Heart left ventricle (tissue), 13 donors: Measurements from ENCODE around the gene KCNQ1.

Experiments used
- CTCF ChIP-seq, 12 donors: fragments of 200-600 bp; sonication (generic) in 4 of 12; IDR thresholded peaks; one replicate each; pipeline versions ENCODE4 v1.5.0 to v1.8.0; 2018 to 2022; ENCODE audit warnings: antibody characterized with exemption in 12 of 12, mild to moderate bottlenecking in 5 of 12
- POLR2A ChIP-seq, 2 donors: fragments of 450-650 bp; IDR thresholded peaks; one replicate each; pipeline ENCODE4 v1.6.1; 2017; ENCODE audit warnings: antibody characterized with exemption in 2 of 2, mild to moderate bottlenecking in 2 of 2, moderate library complexity in 2 of 2
- donor health status: ischemic (EF 13 %, LVEDD 7.1; RV severe dilation, severe dysfunction).
- donor health status: DM: no; HTN: yes; CAD: no.
- donor health status: DM: no; HTN: no; CAD: no.
- donor health status: ischemic (EF 25% LVEDD 6.9; RV normal size, moderate dysfunction).
- donor health status: ischemic (EF 25% LVEDD 5.7; RV mildly dilated, moderate dysfunction).
- donor health status: ischemic (EF 35%, LVEDD 5.7; RV mildly dilated, moderate dysfunction).
- donor health status: nonischemic (EF 11% LVEDD 7.7; RV severe dilation, severe dysfunction).
- donor health status: DM: yes; HTN: yes; CAD: no.
- donor health status: PGD.
- donor health status: ischemic (EF 29% LVEDD 5.4; RV normal size, mild dysfunction).
- donor health status: nonischemic (EF 23%, LVEDD 6.1; RV moderate dilation, normal function).

- TF ChIP-seq CTCF (IDR thresholded peaks at IDR 0.05) (no peak), POLR2A (IDR thresholded peaks at IDR 0.05) (no peak)
Observed at GRCh38 chr11:2467695-2468055, 22.9 kb downstream of the KCNQ1 start.
